Testis (tissue), 3 donors: ENCODE results near the gene DNAJB6. TPM values are rescaled to one million over a fixed set of nuclear protein-coding genes. Genes with fewer than 3 reads are reported as not detected.

ENCODE experiments used
- DNase-seq: peaks from one replicate; pipeline ENCODE4 v3.0.0-alpha.2; 2019
- H3K27ac ChIP-seq, 2 donors: fragments of 200-600 bp; sonication (generic); one replicate each; pipeline ENCODE4 v1.5.1; 2019
- H3K27me3 ChIP-seq: fragments of 200-600 bp; sonication (generic); one replicate; pipeline ENCODE4 v1.5.1; 2019
- H3K36me3 ChIP-seq: fragments of 200-600 bp; sonication (generic); one replicate; pipeline ENCODE4 v1.5.1; 2017; ENCODE audit warnings: low read depth; ENCODE audit errors: missing control alignments
- H3K4me1 ChIP-seq: fragments of 200-600 bp; sonication (generic); one replicate; pipeline ENCODE4 v1.5.1; 2019
- H3K4me3 ChIP-seq, 2 donors: fragments of 200-600 bp; sonication (generic); one replicate each; pipeline ENCODE4 v1.5.1; 2017 to 2019
- H3K9me3 ChIP-seq: fragments of 200-600 bp; sonication (generic); one replicate; pipeline ENCODE4 v1.5.1; 2017
- CTCF ChIP-seq, 3 experiments: fragments of 450-650 bp in 2 of 3; fragments of 200-600 bp in 1 of 3; sonication (generic) in 1 of 3; IDR thresholded peaks; one replicate each; pipeline ENCODE4 v1.5.1; 2016 to 2019; ENCODE audit warnings: antibody characterized with exemption in 3 of 3, mild to moderate bottlenecking in 2 of 3, moderate library complexity in 1 of 3
- POLR2A ChIP-seq: fragments of 450-650 bp; IDR thresholded peaks from one replicate; pipeline ENCODE4 v1.6.1; 2017; ENCODE audit warnings: antibody characterized with exemption, mild to moderate bottlenecking, moderate library complexity
- WGBS, 2 donors: methylation state at CpG; one replicate each; pipeline ENCODE4 v1.1.5; 2018; 5-methylcytosine and 5-hydroxymethylcytosine counted together
- intact Hi-C: fragments of 100-400 bp; cut with DNase I; formaldehyde crosslinking; loops from one replicate; pipeline ENCODE4 v1.15.1; 2023; ENCODE audit warnings: low total_unique reads
- polyA plus RNA-seq: library from polyadenylated mRNA; stranded (reverse); fragments of 350-450 nt; fragmentation: Illumina TruSeq; extraction: RNeasy Lipid Tissue Mini Kit (QIAGEN cat#74804); gene quantifications from one replicate; pipeline ENCODE4 v1.2.3, GENCODE V29; 2014; ENCODE audit warnings: low read depth, low replicate concordance; ENCODE audit not compliant: insufficient read depth
- total RNA-seq, 2 donors: library from RNA; depleted of rRNA; stranded (reverse); fragments of >200 nt; gene quantifications; one replicate each; pipeline ENCODE4 v1.2.3, GENCODE V29; 2016

DNAJB6 gene
- total and polyA plus RNA-seq, 3 donors from 2014 or later, result 154 to 262 (median 172) TPM

- H3K27ac ChIP-seq, result no peak overlapping the region
- 68 to 77% methylated on average over 17 to 32 of the region's 33 CpGs for WGBS, 2 donors
- H3K4me3 ChIP-seq, result no peak overlapping the region
- H3K9me3 ChIP-seq, result no peaks in the 10 kb centered on the region
- intact Hi-C loops, result no loop called here
- DNase-seq, result no peak
- no peaks in the 10 kb centered on the region for H3K36me3 ChIP-seq
- peaks cover 5% of the 10 kb centered on the region for H3K4me1 ChIP-seq
- no peaks in the 10 kb centered on the region for H3K27me3 ChIP-seq
- TF ChIP-seq CTCF (IDR thresholded peaks at IDR 0.05) (no peak), POLR2A (no peak)
These were observed 74.2 kb downstream of the DNAJB6 start for GRCh38 chr7:157410831-157411556.

GRCh38 chr7:157411580-157411979 lies 74.8 kb downstream of the DNAJB6 start:
- Histone ChIP-seq H3K4me1 (no peaks in the 10 kb centered on the region), H3K4me3 (no peak overlapping the region), H3K36me3 (no peaks in the 10 kb centered on the region), H3K27ac (no peak overlapping the region), H3K9me3 (no peaks in the 10 kb centered on the region), H3K27me3 (no peaks in the 10 kb centered on the region)
- TF ChIP-seq CTCF (IDR thresholded peaks at IDR 0.05) (no peak), POLR2A (no peak)
- intact Hi-C loops, result no loop called here
- DNase-seq, result no peak
- WGBS, 2 donors, result 57 to 60% methylated on average over 7 to 19 of the region's 19 CpGs

- Histone ChIP-seq H3K27me3 (no peaks in the 10 kb centered on the region), H3K36me3 (no peaks in the 10 kb centered on the region), H3K4me3 (no peak overlapping the region), H3K4me1 (no peaks in the 10 kb centered on the region), H3K27ac (no peak overlapping the region), H3K9me3 (no peaks in the 10 kb centered on the region)
- 85 to 94% methylated on average over 11 of the region's 11 CpGs for WGBS, 2 donors
- no peak for DNase-seq
- TF ChIP-seq CTCF (IDR thresholded peaks at IDR 0.05), result no peak
- TF ChIP-seq POLR2A, result no peak
- intact Hi-C loops, result no loop called here
These were observed 75.2 kb downstream of the DNAJB6 start for GRCh38 chr7:157412021-157412443.

- DNase-seq, result no peak
- 91 to 93% methylated on average over 19 to 26 of the region's 26 CpGs for WGBS, 2 donors
- Histone ChIP-seq H3K27me3 (no peaks in the 10 kb centered on the region), H3K4me1 (no peaks in the 10 kb centered on the region), H3K9me3 (no peaks in the 10 kb centered on the region), H3K27ac (no peak overlapping the region), H3K36me3 (no peaks in the 10 kb centered on the region), H3K4me3 (no peak overlapping the region)
- TF ChIP-seq POLR2A, result no peak
- TF ChIP-seq CTCF (IDR thresholded peaks at IDR 0.05), result no peak
- intact Hi-C loops, result no loop called here
These were observed 75.8 kb downstream of the DNAJB6 start for GRCh38 chr7:157412491-157413180.
